ENCODE measurements around the gene ANKS1B. TPM values are rescaled to one million over a fixed set of nuclear protein-coding genes. Genes with fewer than 3 reads are reported as not detected.

ANKS1B gene
- total and polyA plus RNA-seq, 10 of the 15 experiments (the other 5 are each of a cell fraction or from before 2014, with no cell fraction given), result 0.16 to 1.3 (median 0.82) TPM; not detected in 7

- ChIA-PET RAD21 (ENCODE audit: unreplicated experiment) (no interaction called here), SMC1A (ENCODE audit: uncharacterized antibody, unreplicated experiment) (no interaction called here), POLR2A (no interaction called here), CTCF (interaction anchor here (0.6 to 1.9 kb wide), 2 partner anchors 8 to 169 kb away, joined by 3 to 5 read pairs; no protein-coding TSS in a partner anchor)
- no peak overlapping the region for H3K4me2 ChIP-seq (ENCODE audit: control insufficient read depth, insufficient read depth)
- 60% methylated on average over 3 of the region's 3 CpGs for WGBS (ENCODE audit: insufficient coverage, insufficient replicate concordance, low lambda C conversion rate, missing lambda C conversion rate)
- intact Hi-C loops (cut with micrococcal nuclease; ENCODE audit: unreplicated experiment) (loop anchor here (10.0 kb wide), 1 partner anchor 566 kb away; no protein-coding TSS in a partner anchor), in situ Hi-C loops (cut with MboI) (loop anchor here (10.0 to 25.0 kb wide), 2 partner anchors 296 to 553 kb away; no protein-coding TSS in a partner anchor)
- H4K20me1 ChIP-seq (ENCODE audit: control insufficient read depth, insufficient read depth), result no peaks in the 10 kb centered on the region
- no peak overlapping the region for H3K27ac ChIP-seq (ENCODE audit: control insufficient read depth, insufficient read depth)
- no peaks in the 10 kb centered on the region; the same call in 2 of the 3 replicates for H3K9me3 ChIP-seq (replicated peaks; ENCODE audit: control insufficient read depth, insufficient read depth, low read length)
- no peak overlapping the region for H2AFZ ChIP-seq (ENCODE audit: control insufficient read depth, low read depth, low read length)
- ATAC-seq (no peak), FAIRE-seq (no peak), DNase-seq (ENCODE audit: low read depth, low spot score) (no peak)
- no peaks in the 10 kb centered on the region for H3K79me2 ChIP-seq (ENCODE audit: control insufficient read depth, insufficient read depth, low read length)
- H3K4me1 ChIP-seq (ENCODE audit: control insufficient read depth, insufficient read depth, low read length), result no peaks in the 10 kb centered on the region
- no TSS peak for BruUV-seq (replicated peaks)
- H3K4me3 ChIP-seq, result no peak overlapping the region
- no peaks in the 10 kb centered on the region for H3K36me3 ChIP-seq (ENCODE audit: control insufficient read depth in 2 of 2, insufficient read depth in 2 of 2, low read length in 1 of 2)
- no peaks in the 10 kb centered on the region for H3K27me3 ChIP-seq (replicated peaks in 1 of 2; ENCODE audit: control insufficient read depth in 2 of 2, insufficient read depth in 2 of 2, low read length in 1 of 2)
- H3K9ac ChIP-seq (ENCODE audit: control insufficient read depth, insufficient read depth, low read length), result no peak overlapping the region
- TF ChIP-seq ATF2 (IDR thresholded peaks at IDR 0.05; ENCODE audit: low read length) (no peak), YBX1 (IDR thresholded peaks at IDR 0.05) (no peak), ZBTB40 (IDR thresholded peaks at IDR 0.05; ENCODE audit: borderline replicate concordance) (no peak), NFYA (IDR thresholded peaks at IDR 0.05; ENCODE audit: borderline replicate concordance, low read depth, low read length) (no peak), IRF3 (IDR thresholded peaks at IDR 0.05) (no peak), MTA3 (IDR thresholded peaks at IDR 0.05; ENCODE audit: borderline replicate concordance, low read length) (no peak), NFIC (IDR thresholded peaks at IDR 0.05; ENCODE audit: low read depth, low read length) (no peak), CHD2 (IDR thresholded peaks at IDR 0.05; ENCODE audit: borderline replicate concordance, low read depth, low read length) (no peak), GABPA (IDR thresholded peaks at IDR 0.05; ENCODE audit: low read depth) (no peak), CUX1 (IDR thresholded peaks at IDR 0.05; ENCODE audit: insufficient replicate concordance, low read depth, low read length) (no peak), SMC3 (IDR thresholded peaks at IDR 0.05; ENCODE audit: borderline replicate concordance, low read length) (no peak)
Measured at GRCh38 chr12:98990648-98991047, 994.1 kb downstream of the ANKS1B start.
